ENCODE data around the gene CDC14A.
"Not testable (repeated sequence)": the region's sequence is repeated elsewhere in the genome, so short reads cannot be mapped to it uniquely, and the experiment has no call there.

GRCh38 chr1:100337878-100338277 lies 14.4 kb upstream of the CDC14A start:
- TF ChIP-seq CTCF, POLR2A (IDR thresholded peaks at IDR 0.05): not testable (repeated sequence)

Measured in body of pancreas (tissue), 4 donors.